Sigmoid colon (tissue), 4 donors: ENCODE results near the gene CCDC102A.

Source experiments
- POLR2AphosphoS5 ChIP-seq, 4 donors: sonication (generic); formaldehyde crosslinking; IDR thresholded peaks; one replicate each; pipeline ENCODE4 v1.6.1; 2017; ENCODE audit warnings: antibody characterized with exemption in 4 of 4
- TF ChIP-seq, protein P1 (sequence below), 4 experiments: fragments of 450-650 bp in 3 of 4; fragments of 200-600 bp in 1 of 4; IDR thresholded peaks; one replicate each; pipeline ENCODE4 v1.5.1; 2016 to 2019; ENCODE audit warnings: antibody characterized with exemption in 4 of 4, mild to moderate bottlenecking in 3 of 4, moderate library complexity in 2 of 4

GRCh38 chr16:57485091-57485915, 51.1 kb downstream of the CCDC102A start:
- TF ChIP-seq, protein P1, sequence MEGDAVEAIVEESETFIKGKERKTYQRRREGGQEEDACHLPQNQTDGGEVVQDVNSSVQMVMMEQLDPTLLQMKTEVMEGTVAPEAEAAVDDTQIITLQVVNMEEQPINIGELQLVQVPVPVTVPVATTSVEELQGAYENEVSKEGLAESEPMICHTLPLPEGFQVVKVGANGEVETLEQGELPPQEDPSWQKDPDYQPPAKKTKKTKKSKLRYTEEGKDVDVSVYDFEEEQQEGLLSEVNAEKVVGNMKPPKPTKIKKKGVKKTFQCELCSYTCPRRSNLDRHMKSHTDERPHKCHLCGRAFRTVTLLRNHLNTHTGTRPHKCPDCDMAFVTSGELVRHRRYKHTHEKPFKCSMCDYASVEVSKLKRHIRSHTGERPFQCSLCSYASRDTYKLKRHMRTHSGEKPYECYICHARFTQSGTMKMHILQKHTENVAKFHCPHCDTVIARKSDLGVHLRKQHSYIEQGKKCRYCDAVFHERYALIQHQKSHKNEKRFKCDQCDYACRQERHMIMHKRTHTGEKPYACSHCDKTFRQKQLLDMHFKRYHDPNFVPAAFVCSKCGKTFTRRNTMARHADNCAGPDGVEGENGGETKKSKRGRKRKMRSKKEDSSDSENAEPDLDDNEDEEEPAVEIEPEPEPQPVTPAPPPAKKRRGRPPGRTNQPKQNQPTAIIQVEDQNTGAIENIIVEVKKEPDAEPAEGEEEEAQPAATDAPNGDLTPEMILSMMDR (IDR thresholded peaks at IDR 0.05), result no peak
- TF ChIP-seq POLR2AphosphoS5 (IDR thresholded peaks at IDR 0.05), result no peak
